ENCODE results near the gene SLC39A9.

- TF ChIP-seq JUND (IDR thresholded peaks at IDR 0.05) (no peak), CTCF (IDR thresholded peaks at IDR 0.05 in 2 of 3, conservative IDR thresholded peaks at IDR 0.05 in 1 of 3; ENCODE audit: borderline replicate concordance in 1 of 3, insufficient read depth in 1 of 3, low read depth in 2 of 3, low read length in 2 of 3) (no peak), MAX (IDR thresholded peaks at IDR 0.05) (no peak), SP1 (IDR thresholded peaks at IDR 0.05; ENCODE audit: low read depth) (no peak), POLR2A (IDR thresholded peaks at IDR 0.05; ENCODE audit: borderline replicate concordance, extremely low read depth, insufficient read depth, insufficient read length) (no peak), POLR2AphosphoS5 (IDR thresholded peaks at IDR 0.05; ENCODE audit: low read depth, low read length) (no peak), ZNF274 (IDR thresholded peaks at IDR 0.05; ENCODE audit: low read depth, low read length) (no peak), ELF1 (IDR thresholded peaks at IDR 0.05; ENCODE audit: borderline replicate concordance, low read depth) (no peak), TCF7L2 (IDR thresholded peaks at IDR 0.05; ENCODE audit: borderline replicate concordance, extremely low read depth, insufficient read depth, insufficient read length) (no peak), YY1 (IDR thresholded peaks at IDR 0.05; ENCODE audit: extremely low read depth, insufficient replicate concordance, low read depth, low read length) (no peak), ZFX (IDR thresholded peaks at IDR 0.05) (no peak), EZH2phosphoT487 (IDR thresholded peaks at IDR 0.05; ENCODE audit: borderline replicate concordance) (no peak), REST (IDR thresholded peaks at IDR 0.05; ENCODE audit: low read depth) (no peak)
Measured at GRCh38 chr14:69485701-69486100, 87.2 kb downstream of the SLC39A9 start.
